ENCODE results near the gene CDIP1.

DNA sequence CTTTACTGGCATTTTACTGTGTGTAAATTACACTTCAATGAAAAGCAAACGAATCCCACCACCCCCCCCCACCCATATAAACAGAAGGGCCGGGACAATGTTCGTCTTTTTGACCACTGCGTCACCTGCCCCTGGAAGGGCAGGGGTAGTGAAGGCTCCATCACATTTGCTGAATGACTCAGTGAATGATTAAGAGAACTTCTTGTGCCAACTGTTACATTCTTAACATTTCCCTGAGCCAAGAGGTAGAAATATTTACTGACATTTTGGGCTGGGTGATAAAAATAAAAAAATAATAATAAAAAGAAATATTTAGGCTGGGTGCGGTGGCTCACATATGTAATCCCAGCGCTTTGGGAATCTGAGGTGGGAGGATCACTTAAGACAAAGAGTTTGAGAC, 41.7 kb upstream of the CDIP1 start:
- TF ChIP-seq EZH2 (IDR thresholded peaks at IDR 0.05; ENCODE audit: borderline replicate concordance, low read depth, low read length) (no peak), ZNF778 (CRISPR knock-in tag; IDR thresholded peaks at IDR 0.05) (no peak), MCM3 (IDR thresholded peaks at IDR 0.05) (no peak), ZNF696 (CRISPR knock-in tag; conservative IDR thresholded peaks at IDR 0.05) (no peak), ARID2 (IDR thresholded peaks at IDR 0.05) (no peak)
